Neural progenitor cell (in vitro differentiated cells): ENCODE data around the gene RPL18.

Source experiments
- CTCF ChIP-seq: fragments of 200-600 bp; sonication (generic); IDR thresholded peaks from 2 replicates; pipeline ENCODE4 v1.5.1; 2017; ENCODE audit warnings: antibody characterized with exemption, mild to moderate bottlenecking
- EZH2phosphoT487 ChIP-seq: fragments of 200-600 bp; sonication (generic); IDR thresholded peaks from 2 replicates; pipeline ENCODE4 v1.6.1; 2017; ENCODE audit warnings: antibody characterized with exemption

GRCh38 chr19:48615231-48616040 is 3.5 kb downstream of the RPL18 start:
- TF ChIP-seq CTCF: no peak
- no peak for TF ChIP-seq EZH2phosphoT487
